ENCODE measurements around the gene BLTP3A.

The BLTP3A gene

DNA sequence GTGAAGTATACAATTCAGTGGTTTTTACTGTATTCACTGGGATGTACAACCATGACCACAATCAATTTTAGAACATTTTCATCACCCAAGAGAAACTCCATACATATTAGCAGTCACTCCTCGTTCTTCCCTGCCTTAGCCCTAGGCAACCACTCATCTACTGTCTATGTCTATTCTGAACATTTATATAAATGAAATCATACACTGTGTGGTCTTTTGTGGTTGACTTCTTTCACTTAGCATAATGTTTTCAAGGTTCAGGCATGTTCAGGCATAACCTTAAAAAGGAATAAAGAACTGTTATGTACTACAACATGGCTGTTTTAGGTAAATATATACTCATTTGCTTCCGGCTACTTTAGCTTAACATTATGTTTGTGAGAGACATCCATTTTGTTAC is 37.3 kb downstream of the BLTP3A start:
- DNase-seq (ENCODE audit: low read depth in 2 of 2), result no peak

- no peak for DNase-seq (ENCODE audit: low read depth in 2 of 2)
Observed at GRCh38 chr6:34832942-34833341, 41.1 kb downstream of the BLTP3A start.

GRCh38 chr6:34834789-34835518 is 43.1 kb downstream of the BLTP3A start:
- DNase-seq (ENCODE audit: low read depth in 2 of 2), result no peak

GRCh38 chr6:34836008-34836407 is 44.1 kb downstream of the BLTP3A start:
- DNase-seq (ENCODE audit: low read depth in 2 of 2), result no peak

DNA sequence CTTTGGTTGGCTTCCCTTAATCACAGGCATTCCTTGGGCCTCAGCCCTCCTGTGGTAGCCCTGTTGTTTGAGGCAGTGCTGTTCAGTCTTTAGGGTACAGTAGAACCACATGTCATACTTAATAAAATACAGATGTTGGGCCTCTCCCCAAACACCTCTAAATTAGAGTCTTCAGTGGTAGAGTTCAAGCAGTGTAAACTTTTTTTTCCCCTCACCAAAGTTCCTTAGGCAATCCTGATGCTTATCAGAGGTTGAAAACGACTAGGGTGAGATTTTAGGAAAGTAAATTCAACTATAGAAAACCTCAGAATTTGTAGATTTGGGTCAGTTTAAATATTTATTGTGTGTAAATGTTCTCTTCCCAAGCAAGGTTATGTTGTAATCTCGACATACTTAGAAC is 44.6 kb downstream of the BLTP3A start:
- DNase-seq (ENCODE audit: low read depth in 2 of 2), result no peak

GRCh38 chr6:34837528-34837927 is 45.6 kb downstream of the BLTP3A start:
- no peak for DNase-seq (ENCODE audit: low read depth in 2 of 2)

DNA sequence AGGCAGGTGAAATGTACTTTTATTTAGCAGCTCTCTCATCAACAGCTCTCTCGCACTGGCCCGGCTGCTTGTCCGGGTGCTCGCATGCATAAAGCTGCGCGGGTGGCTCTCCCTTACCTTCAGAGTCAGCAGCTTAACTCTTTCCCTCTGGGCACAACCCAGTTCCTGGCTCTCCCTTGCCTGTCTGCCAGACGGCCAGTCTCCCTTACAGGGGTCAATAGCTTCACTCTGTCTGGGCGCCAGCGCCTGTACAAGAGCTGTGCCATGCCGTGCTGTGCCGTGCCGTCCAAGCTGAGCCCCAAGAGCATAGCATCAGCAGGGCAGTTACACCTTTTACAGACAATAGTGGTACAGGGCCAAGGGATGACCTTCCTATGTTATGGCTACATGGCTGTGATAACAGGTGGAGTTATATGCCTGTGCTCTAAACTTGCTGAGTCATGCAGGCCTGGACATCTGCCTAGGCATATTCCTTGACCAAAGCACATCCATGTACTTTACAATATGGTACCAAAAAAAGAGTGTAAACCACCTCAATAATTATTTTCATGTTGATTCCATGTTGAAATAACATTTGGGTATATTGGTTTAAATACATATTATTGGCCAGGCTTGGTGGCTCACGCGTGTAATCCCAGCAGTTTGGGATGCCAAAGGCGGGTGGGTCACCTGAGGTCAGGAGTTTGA is 47.9 kb downstream of the BLTP3A start:
- DNase-seq (ENCODE audit: low read depth in 2 of 2), result no peak

Data from stimulated activated CD8-positive, alpha-beta memory T cell treated with anti-CD3 and anti-CD28 coated beads, Interleukin-7, amount 100 ng/mL, for 4 hours (primary cell).